HEK293 (cell line): ENCODE measurements around the gene XBP1.

Source experiments
- CTCF ChIA-PET: fragments of 350-600 bp; formaldehyde crosslinking; extraction: SDS; loops from one replicate; lab custom pipeline; 2021; ENCODE audit warnings: antibody characterized with exemption; lab: Yijun Ruan, JAX
- POLR2A ChIA-PET: fragments of 300-600 bp; formaldehyde crosslinking; extraction: SDS; loops from one replicate; lab custom pipeline; 2020; ENCODE audit warnings: antibody characterized with exemption, inconsistent platforms; lab: Yijun Ruan, JAX
- H3K27ac ChIP-seq: fragments of 200-500 bp; sonication (Bioruptor generic); 2 replicates; pipeline ENCODE4 v1.5.1; 2014; ENCODE audit warnings: low read depth, low read length, control low read depth, inconsistent platforms; ENCODE audit errors: extremely low read depth
- H3K36me3 ChIP-seq, 2 experiments: fragments of 200-500 bp in 1 of 2; sonication (Bioruptor generic) in 1 of 2; 1 replicate in 1 of 2; 2 replicates in 1 of 2; pipeline ENCODE4 v1.5.1; 2014 to 2017; ENCODE audit warnings: inconsistent platforms in 2 of 2, low read length in 2 of 2; ENCODE audit not compliant: control insufficient read depth in 2 of 2, insufficient read depth in 1 of 2
- H3K4me1 ChIP-seq: fragments of 200-500 bp; sonication (Bioruptor generic); 2 replicates; pipeline ENCODE4 v1.5.1; 2014; ENCODE audit warnings: mild to moderate bottlenecking, low read length, inconsistent platforms; ENCODE audit not compliant: control insufficient read depth, insufficient read depth
- H3K4me3 ChIP-seq: 2 replicates; pipeline ENCODE4 v1.5.1; 2011; ENCODE audit warnings: low read depth, mild to moderate bottlenecking, control low read depth, low read length, moderate library complexity
- H3K9me3 ChIP-seq: fragments of 200-500 bp; sonication (Bioruptor generic); 2 replicates; pipeline ENCODE4 v1.5.1; 2014; ENCODE audit warnings: low read depth, low read length, inconsistent platforms; ENCODE audit not compliant: control insufficient read depth, insufficient read depth
- BCL11A ChIP-seq: fragments of 450-650 bp; formaldehyde crosslinking; IDR thresholded peaks from 2 replicates; pipeline ENCODE4 v1.5.1; 2016; ENCODE audit warnings: low read depth, missing biosample characterization, missing genetic modification characterization
- BCL11B ChIP-seq: fragments of 450-650 bp; formaldehyde crosslinking; IDR thresholded peaks from 2 replicates; pipeline ENCODE4 v1.5.1; 2016; ENCODE audit warnings: low read depth, missing biosample characterization, missing genetic modification characterization
- GLI2 ChIP-seq: fragments of 450-650 bp; formaldehyde crosslinking; IDR thresholded peaks from 2 replicates; pipeline ENCODE4; 2017; ENCODE audit warnings: missing biosample characterization, missing genetic modification characterization, low read depth, borderline replicate concordance
- GLIS1 ChIP-seq: fragments of 450-650 bp; formaldehyde crosslinking; IDR thresholded peaks from 2 replicates; pipeline ENCODE4 v1.5.1; 2016; ENCODE audit warnings: missing biosample characterization, missing genetic modification characterization
- HOXC10 ChIP-seq: sonication (generic); formaldehyde crosslinking; IDR thresholded peaks from 2 replicates; pipeline ENCODE4 v1.8.1; 2023; ENCODE audit warnings: mild to moderate bottlenecking, missing genetic modification reagents
- SCRT2 ChIP-seq: fragments of 450-650 bp; formaldehyde crosslinking; IDR thresholded peaks from 2 replicates; pipeline ENCODE4 v1.5.1; 2016; ENCODE audit warnings: missing biosample characterization, missing genetic modification characterization
- SETDB1 ChIP-seq: IDR thresholded peaks from one replicate; pipeline ENCODE4 v1.6.1; 2017; ENCODE audit warnings: mild to moderate bottlenecking, low read length, moderate library complexity, mixed read lengths; ENCODE audit not compliant: insufficient read length
- ZBTB48 ChIP-seq: fragments of 450-650 bp; formaldehyde crosslinking; IDR thresholded peaks from 2 replicates; pipeline ENCODE4 v1.5.1; 2016; ENCODE audit warnings: missing biosample characterization, missing genetic modification characterization
- ZFP69B ChIP-seq: fragments of 450-650 bp; formaldehyde crosslinking; IDR thresholded peaks from 2 replicates; pipeline ENCODE4 v1.5.1; 2016; ENCODE audit warnings: missing biosample characterization, missing genetic modification characterization
- ZNF132 ChIP-seq: fragments of 450-650 bp; formaldehyde crosslinking; IDR thresholded peaks from 2 replicates; pipeline ENCODE4 v1.5.1; 2017; ENCODE audit warnings: missing biosample characterization, missing genetic modification characterization, borderline replicate concordance
- ZNF214 ChIP-seq: fragments of 450-650 bp; formaldehyde crosslinking; IDR thresholded peaks from 2 replicates; pipeline ENCODE4 v1.5.1; 2017; ENCODE audit warnings: missing biosample characterization, mild to moderate bottlenecking, missing genetic modification characterization, borderline replicate concordance
- ZNF292 ChIP-seq: fragments of 450-650 bp; formaldehyde crosslinking; IDR thresholded peaks from 2 replicates; pipeline ENCODE4 v1.5.1; 2016; ENCODE audit warnings: low read depth, missing biosample characterization, missing genetic modification characterization, borderline replicate concordance
- ZNF302 ChIP-seq: fragments of 450-650 bp; formaldehyde crosslinking; IDR thresholded peaks from 2 replicates; pipeline ENCODE4 v1.5.1; 2016; ENCODE audit warnings: missing biosample characterization, missing genetic modification characterization, low read depth
- ZNF394 ChIP-seq: fragments of 450-650 bp; formaldehyde crosslinking; IDR thresholded peaks from 2 replicates; pipeline ENCODE4 v1.5.1; 2016; ENCODE audit warnings: missing biosample characterization, missing genetic modification characterization, mild to moderate bottlenecking, moderate library complexity, borderline replicate concordance
- ZNF404 ChIP-seq: fragments of 450-650 bp; formaldehyde crosslinking; IDR thresholded peaks from 2 replicates; pipeline ENCODE4 v1.5.1; 2017; ENCODE audit warnings: missing biosample characterization, missing genetic modification characterization
- ZNF416 ChIP-seq: fragments of 450-650 bp; formaldehyde crosslinking; IDR thresholded peaks from 2 replicates; pipeline ENCODE4 v1.5.1; 2016; ENCODE audit warnings: missing biosample characterization, missing genetic modification characterization
- ZNF48 ChIP-seq: fragments of 450-650 bp; formaldehyde crosslinking; IDR thresholded peaks from 2 replicates; pipeline ENCODE4 v1.5.1; 2016; ENCODE audit warnings: missing biosample characterization, missing genetic modification characterization
- ZNF560 ChIP-seq: fragments of 450-650 bp; formaldehyde crosslinking; IDR thresholded peaks from 2 replicates; pipeline ENCODE4 v1.5.1; 2017; ENCODE audit warnings: missing biosample characterization, missing genetic modification characterization, borderline replicate concordance
- ZNF571 ChIP-seq: fragments of 450-650 bp; formaldehyde crosslinking; IDR thresholded peaks from 2 replicates; pipeline ENCODE4 v1.5.0; 2017; ENCODE audit warnings: missing biosample characterization, missing genetic modification characterization
- ZNF610 ChIP-seq: fragments of 450-650 bp; formaldehyde crosslinking; IDR thresholded peaks from 2 replicates; pipeline ENCODE4 v1.5.1; 2016; ENCODE audit warnings: missing biosample characterization, missing genetic modification characterization, borderline replicate concordance
- ZNF621 ChIP-seq: fragments of 450-650 bp; formaldehyde crosslinking; IDR thresholded peaks from 2 replicates; pipeline ENCODE4 v1.5.1; 2017; ENCODE audit warnings: missing biosample characterization, missing genetic modification characterization
- ZNF654 ChIP-seq: fragments of 450-650 bp; formaldehyde crosslinking; IDR thresholded peaks from 2 replicates; pipeline ENCODE4 v1.5.1; 2016; ENCODE audit warnings: low read depth, missing biosample characterization, missing genetic modification characterization
- ZNF677 ChIP-seq: fragments of 450-650 bp; IDR thresholded peaks from 2 replicates; pipeline ENCODE4 v1.5.0; 2018; ENCODE audit warnings: missing biosample characterization, mild to moderate bottlenecking, missing genetic modification characterization, moderate library complexity
- ZNF76 ChIP-seq: fragments of 450-650 bp; formaldehyde crosslinking; IDR thresholded peaks from 2 replicates; pipeline ENCODE4; 2016; ENCODE audit warnings: low read depth, missing biosample characterization, missing genetic modification characterization, borderline replicate concordance
- ZNF843 ChIP-seq: fragments of 450-650 bp; formaldehyde crosslinking; IDR thresholded peaks from 2 replicates; pipeline ENCODE4 v1.5.1; 2016; ENCODE audit warnings: missing biosample characterization, missing genetic modification characterization
- ZSCAN30 ChIP-seq: fragments of 450-650 bp; IDR thresholded peaks from 2 replicates; pipeline ENCODE4 v1.5.1; 2018; ENCODE audit warnings: missing biosample characterization, mild to moderate bottlenecking, missing genetic modification characterization, moderate library complexity
- TF ChIP-seq, protein P1 (sequence below): fragments of 450-650 bp; IDR thresholded peaks from 2 replicates; pipeline ENCODE4 v1.5.1; 2018; ENCODE audit warnings: missing biosample characterization, mild to moderate bottlenecking, missing genetic modification characterization
- TF ChIP-seq, protein P2 (sequence below): fragments of 450-650 bp; formaldehyde crosslinking; conservative IDR thresholded peaks from 2 replicates; pipeline ENCODE4 v1.5.1; 2016; ENCODE audit warnings: low read depth, missing biosample characterization, missing genetic modification characterization
- TF ChIP-seq, protein P3 (sequence below): fragments of 450-650 bp; formaldehyde crosslinking; IDR thresholded peaks from 2 replicates; pipeline ENCODE4 v1.5.1; 2016; ENCODE audit warnings: missing biosample characterization, missing genetic modification characterization

XBP1 gene

DNA sequence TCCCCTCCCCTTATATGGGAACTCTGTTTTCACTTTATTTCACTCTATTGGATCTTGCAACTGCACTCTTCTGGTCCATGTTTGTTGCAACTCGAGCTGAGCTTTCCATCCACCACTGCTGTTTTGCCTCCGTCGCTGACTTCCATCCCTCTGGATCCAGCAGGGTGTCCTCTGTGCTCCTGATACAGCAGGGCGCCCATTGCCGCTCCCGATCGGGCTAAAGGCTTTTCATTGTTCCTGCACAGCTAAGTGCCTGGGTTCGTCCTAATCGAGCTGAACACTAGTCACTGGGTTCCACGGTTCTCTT is 39.0 kb downstream of the XBP1 start:
- H3K36me3 ChIP-seq: no peaks in the 10 kb centered on the region; a peak in 1 of 3 replicates
- no peak overlapping the region for H3K27ac ChIP-seq
- ChIA-PET POLR2A (interaction anchor here (1.0 to 2.6 kb wide), 2 partner anchors 11 kb away, joined by 3 to 10 read pairs; partner anchors contain the start of gene CCDC117), CTCF (interaction anchor here (0.7 to 1.4 kb wide), 3 partner anchors 10 to 161 kb away, joined by 3 to 6 read pairs (median 3); no protein-coding TSS in a partner anchor)
- TF ChIP-seq ZNF677 (tag by site-specific recombination): no peak
- TF ChIP-seq, protein P1, sequence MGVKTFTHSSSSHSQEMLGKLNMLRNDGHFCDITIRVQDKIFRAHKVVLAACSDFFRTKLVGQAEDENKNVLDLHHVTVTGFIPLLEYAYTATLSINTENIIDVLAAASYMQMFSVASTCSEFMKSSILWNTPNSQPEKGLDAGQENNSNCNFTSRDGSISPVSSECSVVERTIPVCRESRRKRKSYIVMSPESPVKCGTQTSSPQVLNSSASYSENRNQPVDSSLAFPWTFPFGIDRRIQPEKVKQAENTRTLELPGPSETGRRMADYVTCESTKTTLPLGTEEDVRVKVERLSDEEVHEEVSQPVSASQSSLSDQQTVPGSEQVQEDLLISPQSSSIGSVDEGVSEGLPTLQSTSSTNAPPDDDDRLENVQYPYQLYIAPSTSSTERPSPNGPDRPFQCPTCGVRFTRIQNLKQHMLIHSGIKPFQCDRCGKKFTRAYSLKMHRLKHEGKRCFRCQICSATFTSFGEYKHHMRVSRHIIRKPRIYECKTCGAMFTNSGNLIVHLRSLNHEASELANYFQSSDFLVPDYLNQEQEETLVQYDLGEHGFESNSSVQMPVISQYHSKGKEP (tag by site-specific recombination): no peak
- TF ChIP-seq ZNF302: no peak
- no peak for TF ChIP-seq ZNF214 (tag by site-specific recombination)
- TF ChIP-seq ZNF843 (tag by site-specific recombination): no peak
- no peak for TF ChIP-seq BCL11B
- no peak for TF ChIP-seq ZNF132 (tag by site-specific recombination)
- TF ChIP-seq ZNF76 (tag by site-specific recombination): no peak
- no peak for TF ChIP-seq ZBTB48 (tag by site-specific recombination)
- no peaks in the 10 kb centered on the region for H3K9me3 ChIP-seq
- H3K4me3 ChIP-seq: no peak overlapping the region
- peaks cover 10% of the 10 kb centered on the region for H3K4me1 ChIP-seq

DNA sequence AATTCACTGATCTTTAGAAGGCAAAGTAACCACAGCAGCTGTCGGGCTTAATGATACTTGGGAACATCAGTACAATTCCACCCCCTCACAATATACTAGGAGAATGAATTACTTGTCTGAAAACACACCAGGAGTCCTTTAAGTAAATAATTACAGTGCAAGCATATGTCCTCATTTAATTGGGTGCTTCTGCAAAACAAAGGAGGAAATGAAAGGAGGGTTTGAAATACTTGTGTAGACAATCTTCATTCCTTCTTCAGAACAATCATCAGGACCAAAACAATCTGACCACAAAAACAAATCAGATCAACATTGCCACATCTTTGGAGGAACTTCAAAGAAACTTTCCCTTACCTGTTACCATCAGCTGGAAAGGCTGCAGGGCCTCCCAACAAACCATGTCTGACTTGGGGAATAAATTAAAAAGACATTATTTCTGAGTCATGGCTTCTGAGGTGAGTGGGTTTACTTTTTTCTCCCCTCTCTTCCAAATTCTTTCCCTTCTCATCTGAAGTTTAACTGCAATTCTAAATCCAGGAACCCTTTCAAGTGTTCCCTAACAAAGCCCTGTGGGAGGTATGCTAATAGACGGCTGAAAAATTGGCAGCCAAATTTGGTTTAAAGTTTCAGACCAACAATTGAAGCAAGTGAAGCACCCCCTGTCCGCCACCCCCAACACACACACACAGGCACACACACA is 40.4 kb downstream of the XBP1 start:
- CTCF ChIA-PET: interaction anchor here (0.6 to 1.5 kb wide), 5 partner anchors 13 to 879 kb away, joined by 3 to 6 read pairs (median 4); no protein-coding TSS in a partner anchor
- H3K27ac ChIP-seq: no peak overlapping the region; the same call in 1 of the 2 replicates
- no peak overlapping the region for H3K4me3 ChIP-seq
- H3K4me1 ChIP-seq: peaks cover 10% of the 10 kb centered on the region
- H3K9me3 ChIP-seq: no peaks in the 10 kb centered on the region
- H3K36me3 ChIP-seq: no peaks in the 10 kb centered on the region; a peak in 1 of 3 replicates
- POLR2A ChIA-PET: interaction anchor here (0.6 to 2.6 kb wide), 2 partner anchors 12 to 35 kb away, joined by 3 to 10 read pairs; partner anchors contain the start of gene CCDC117
- no peak for TF ChIP-seq HOXC10 (CRISPR knock-in tag)
- no peak for TF ChIP-seq ZNF654 (tag by site-specific recombination)
- no peak for TF ChIP-seq ZNF48 (tag by site-specific recombination)
- no peak for TF ChIP-seq ZNF610 (tag by site-specific recombination)
- TF ChIP-seq SCRT2: peak; percentile 83
- TF ChIP-seq, protein P2, sequence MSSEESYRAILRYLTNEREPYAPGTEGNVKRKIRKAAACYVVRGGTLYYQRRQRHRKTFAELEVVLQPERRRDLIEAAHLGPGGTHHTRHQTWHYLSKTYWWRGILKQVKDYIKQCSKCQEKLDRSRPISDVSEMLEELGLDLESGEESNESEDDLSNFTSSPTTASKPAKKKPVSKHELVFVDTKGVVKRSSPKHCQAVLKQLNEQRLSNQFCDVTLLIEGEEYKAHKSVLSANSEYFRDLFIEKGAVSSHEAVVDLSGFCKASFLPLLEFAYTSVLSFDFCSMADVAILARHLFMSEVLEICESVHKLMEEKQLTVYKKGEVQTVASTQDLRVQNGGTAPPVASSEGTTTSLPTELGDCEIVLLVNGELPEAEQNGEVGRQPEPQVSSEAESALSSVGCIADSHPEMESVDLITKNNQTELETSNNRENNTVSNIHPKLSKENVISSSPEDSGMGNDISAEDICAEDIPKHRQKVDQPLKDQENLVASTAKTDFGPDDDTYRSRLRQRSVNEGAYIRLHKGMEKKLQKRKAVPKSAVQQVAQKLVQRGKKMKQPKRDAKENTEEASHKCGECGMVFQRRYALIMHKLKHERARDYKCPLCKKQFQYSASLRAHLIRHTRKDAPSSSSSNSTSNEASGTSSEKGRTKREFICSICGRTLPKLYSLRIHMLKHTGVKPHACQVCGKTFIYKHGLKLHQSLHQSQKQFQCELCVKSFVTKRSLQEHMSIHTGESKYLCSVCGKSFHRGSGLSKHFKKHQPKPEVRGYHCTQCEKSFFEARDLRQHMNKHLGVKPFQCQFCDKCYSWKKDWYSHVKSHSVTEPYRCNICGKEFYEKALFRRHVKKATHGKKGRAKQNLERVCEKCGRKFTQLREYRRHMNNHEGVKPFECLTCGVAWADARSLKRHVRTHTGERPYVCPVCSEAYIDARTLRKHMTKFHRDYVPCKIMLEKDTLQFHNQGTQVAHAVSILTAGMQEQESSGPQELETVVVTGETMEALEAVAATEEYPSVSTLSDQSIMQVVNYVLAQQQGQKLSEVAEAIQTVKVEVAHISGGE (tag by site-specific recombination): no peak
- no peak for TF ChIP-seq ZNF560 (tag by site-specific recombination)
- no peak for TF ChIP-seq SETDB1
- no peak for TF ChIP-seq ZFP69B (tag by site-specific recombination)
- no peak for TF ChIP-seq ZNF292
- no peak for TF ChIP-seq BCL11A
- no peak for TF ChIP-seq ZNF404
- TF ChIP-seq, protein P3, sequence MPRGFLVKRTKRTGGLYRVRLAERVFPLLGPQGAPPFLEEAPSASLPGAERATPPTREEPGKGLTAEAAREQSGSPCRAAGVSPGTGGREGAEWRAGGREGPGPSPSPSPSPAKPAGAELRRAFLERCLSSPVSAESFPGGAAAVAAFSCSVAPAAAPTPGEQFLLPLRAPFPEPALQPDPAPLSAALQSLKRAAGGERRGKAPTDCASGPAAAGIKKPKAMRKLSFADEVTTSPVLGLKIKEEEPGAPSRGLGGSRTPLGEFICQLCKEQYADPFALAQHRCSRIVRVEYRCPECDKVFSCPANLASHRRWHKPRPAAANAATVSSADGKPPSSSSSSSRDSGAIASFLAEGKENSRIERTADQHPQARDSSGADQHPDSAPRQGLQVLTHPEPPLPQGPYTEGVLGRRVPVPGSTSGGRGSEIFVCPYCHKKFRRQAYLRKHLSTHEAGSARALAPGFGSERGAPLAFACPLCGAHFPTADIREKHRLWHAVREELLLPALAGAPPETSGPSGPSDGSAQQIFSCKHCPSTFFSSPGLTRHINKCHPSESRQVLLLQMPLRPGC: 0 out of 2 replicates have a peak, but pooled peaks have one; percentile 18
- TF ChIP-seq ZNF394 (tag by site-specific recombination): no peak
- TF ChIP-seq ZNF621 (tag by site-specific recombination): no peak
- TF ChIP-seq ZNF571 (tag by site-specific recombination): no peak
- TF ChIP-seq ZNF416 (tag by site-specific recombination): no peak
- peak; percentile 85 for TF ChIP-seq GLIS1
- no peak for TF ChIP-seq GLI2
- TF ChIP-seq BCL11B: no peak
- 0 out of 2 replicates have a peak, but pooled peaks have one; percentile 18 for TF ChIP-seq ZSCAN30
